HEK293 (cell line): ENCODE results near the gene NFE2L3.

ENCODE experiments used
- CTCF ChIA-PET: fragments of 350-600 bp; formaldehyde crosslinking; extraction: SDS; loops from one replicate; lab custom pipeline; 2021; ENCODE audit warnings: antibody characterized with exemption; lab: Yijun Ruan, JAX
- POLR2A ChIA-PET: fragments of 300-600 bp; formaldehyde crosslinking; extraction: SDS; loops from one replicate; lab custom pipeline; 2020; ENCODE audit warnings: antibody characterized with exemption, inconsistent platforms; lab: Yijun Ruan, JAX
- H3K27ac ChIP-seq: fragments of 200-500 bp; sonication (Bioruptor generic); 2 replicates; pipeline ENCODE4 v1.5.1; 2014; ENCODE audit warnings: low read depth, low read length, control low read depth, inconsistent platforms; ENCODE audit errors: extremely low read depth
- H3K36me3 ChIP-seq, 2 experiments: fragments of 200-500 bp in 1 of 2; sonication (Bioruptor generic) in 1 of 2; 1 replicate in 1 of 2; 2 replicates in 1 of 2; pipeline ENCODE4 v1.5.1; 2014 to 2017; ENCODE audit warnings: inconsistent platforms in 2 of 2, low read length in 2 of 2; ENCODE audit not compliant: control insufficient read depth in 2 of 2, insufficient read depth in 1 of 2
- H3K4me1 ChIP-seq: fragments of 200-500 bp; sonication (Bioruptor generic); 2 replicates; pipeline ENCODE4 v1.5.1; 2014; ENCODE audit warnings: mild to moderate bottlenecking, low read length, inconsistent platforms; ENCODE audit not compliant: control insufficient read depth, insufficient read depth
- H3K4me3 ChIP-seq: 2 replicates; pipeline ENCODE4 v1.5.1; 2011; ENCODE audit warnings: low read depth, mild to moderate bottlenecking, control low read depth, low read length, moderate library complexity
- H3K9me3 ChIP-seq: fragments of 200-500 bp; sonication (Bioruptor generic); 2 replicates; pipeline ENCODE4 v1.5.1; 2014; ENCODE audit warnings: low read depth, low read length, inconsistent platforms; ENCODE audit not compliant: control insufficient read depth, insufficient read depth
- KLF7 ChIP-seq: fragments of 450-650 bp; formaldehyde crosslinking; IDR thresholded peaks from 2 replicates; pipeline ENCODE4 v1.5.1; 2016; ENCODE audit warnings: missing biosample characterization, missing genetic modification characterization, borderline replicate concordance
- OSR2 ChIP-seq: fragments of 450-650 bp; formaldehyde crosslinking; IDR thresholded peaks from 2 replicates; pipeline ENCODE4 v1.5.1; 2016; ENCODE audit warnings: missing biosample characterization, missing genetic modification characterization
- SCRT2 ChIP-seq: fragments of 450-650 bp; formaldehyde crosslinking; IDR thresholded peaks from 2 replicates; pipeline ENCODE4 v1.5.1; 2016; ENCODE audit warnings: missing biosample characterization, missing genetic modification characterization
- ZFHX2 ChIP-seq: fragments of 450-650 bp; formaldehyde crosslinking; conservative IDR thresholded peaks from 2 replicates; pipeline ENCODE4 v1.5.1; 2016; ENCODE audit warnings: missing biosample characterization, missing genetic modification characterization
- ZNF112 ChIP-seq: fragments of 450-650 bp; formaldehyde crosslinking; IDR thresholded peaks from 2 replicates; pipeline ENCODE4 v1.5.0; 2017; ENCODE audit warnings: missing biosample characterization, missing genetic modification characterization
- ZNF221 ChIP-seq: fragments of 450-650 bp; formaldehyde crosslinking; IDR thresholded peaks from 2 replicates; pipeline ENCODE4 v1.5.1; 2017; ENCODE audit warnings: missing biosample characterization, missing genetic modification characterization, borderline replicate concordance
- ZNF23 ChIP-seq: fragments of 450-650 bp; formaldehyde crosslinking; IDR thresholded peaks from 2 replicates; pipeline ENCODE4 v1.5.1; 2016; ENCODE audit warnings: missing biosample characterization, missing genetic modification characterization, borderline replicate concordance
- ZNF37A ChIP-seq: fragments of 450-650 bp; IDR thresholded peaks from 2 replicates; pipeline ENCODE4 v1.5.1; 2018; ENCODE audit warnings: missing biosample characterization, missing genetic modification characterization
- ZNF473 ChIP-seq: fragments of 450-650 bp; formaldehyde crosslinking; IDR thresholded peaks from 2 replicates; pipeline ENCODE4 v1.5.1; 2017; ENCODE audit warnings: missing biosample characterization, missing genetic modification characterization
- ZNF549 ChIP-seq: fragments of 450-650 bp; IDR thresholded peaks from 2 replicates; pipeline ENCODE4 v1.5.1; 2018; ENCODE audit warnings: missing biosample characterization, missing genetic modification characterization, mild to moderate bottlenecking, inconsistent platforms, moderate library complexity
- ZNF624 ChIP-seq: fragments of 450-650 bp; formaldehyde crosslinking; IDR thresholded peaks from 2 replicates; pipeline ENCODE4 v1.5.1; 2017; ENCODE audit warnings: missing biosample characterization, missing genetic modification characterization
- ZNF660 ChIP-seq: fragments of 450-650 bp; IDR thresholded peaks from 2 replicates; pipeline ENCODE4 v1.5.1; 2018; ENCODE audit warnings: missing biosample characterization, mild to moderate bottlenecking, missing genetic modification characterization
- ZNF670 ChIP-seq: fragments of 450-650 bp; formaldehyde crosslinking; IDR thresholded peaks from 2 replicates; pipeline ENCODE4 v1.5.1; 2016; ENCODE audit warnings: missing biosample characterization, missing genetic modification characterization, low read depth
- ZXDB ChIP-seq: fragments of 450-650 bp; formaldehyde crosslinking; IDR thresholded peaks from 2 replicates; pipeline ENCODE4 v1.5.1; 2016; ENCODE audit warnings: missing biosample characterization, missing genetic modification characterization
- TF ChIP-seq, protein P1 (sequence below): fragments of 450-650 bp; formaldehyde crosslinking; IDR thresholded peaks from 2 replicates; pipeline ENCODE4 v1.5.1; 2016; ENCODE audit warnings: missing biosample characterization, missing genetic modification characterization, borderline replicate concordance
- TF ChIP-seq, protein P2 (sequence below): fragments of 450-650 bp; formaldehyde crosslinking; IDR thresholded peaks from 2 replicates; pipeline ENCODE4 v1.5.1; 2016; ENCODE audit warnings: missing biosample characterization, missing genetic modification characterization
- TF ChIP-seq, protein P3 (sequence below): fragments of 450-650 bp; formaldehyde crosslinking; IDR thresholded peaks from 2 replicates; pipeline ENCODE4 v1.5.1; 2017; ENCODE audit warnings: missing biosample characterization, missing genetic modification characterization

Gene NFE2L3

DNA sequence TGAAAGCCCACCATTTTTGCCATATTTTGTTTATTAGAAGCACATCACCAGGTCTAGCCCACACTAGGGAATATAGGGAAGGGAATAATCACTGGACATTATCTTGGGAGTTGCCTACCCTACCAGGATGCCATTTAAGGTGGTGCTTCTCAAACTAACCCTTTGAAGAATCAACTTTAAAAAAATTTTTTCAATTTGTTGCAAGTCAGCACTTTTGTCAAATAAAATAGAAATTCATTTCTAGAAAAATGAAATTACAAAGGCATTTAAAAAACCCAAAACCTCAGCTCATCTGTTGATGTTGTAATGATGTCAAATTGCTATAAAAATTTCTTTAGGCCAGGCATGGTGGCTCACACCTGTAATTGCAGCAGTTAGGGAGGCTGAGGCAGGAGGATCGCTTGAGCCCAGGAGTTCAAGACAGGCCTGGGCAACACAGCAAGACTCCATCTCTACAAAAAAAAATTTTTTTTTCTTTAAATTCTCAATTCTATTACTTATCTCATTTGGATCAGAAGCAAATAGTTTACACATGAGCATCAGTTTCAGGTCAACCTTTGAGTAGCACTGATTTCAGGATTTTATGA is 2.5 kb upstream of the NFE2L3 start:
- H3K4me3 ChIP-seq, result no peak overlapping the region
- ChIA-PET CTCF (no interaction called here), POLR2A (no interaction called here)
- no peaks in the 10 kb centered on the region for H3K4me1 ChIP-seq
- TF ChIP-seq ZNF37A (tag by site-specific recombination) (no peak), ZNF670 (tag by site-specific recombination) (no peak), OSR2 (tag by site-specific recombination) (no peak), ZNF624 (tag by site-specific recombination) (no peak), ZNF221 (no peak), ZFHX2 (tag by site-specific recombination) (no peak), ZNF473 (no peak), ZNF23 (tag by site-specific recombination) (no peak), KLF7 (tag by site-specific recombination) (no peak), ZNF112 (tag by site-specific recombination) (no peak), ZNF660 (tag by site-specific recombination) (no peak)
- TF ChIP-seq, protein P1, sequence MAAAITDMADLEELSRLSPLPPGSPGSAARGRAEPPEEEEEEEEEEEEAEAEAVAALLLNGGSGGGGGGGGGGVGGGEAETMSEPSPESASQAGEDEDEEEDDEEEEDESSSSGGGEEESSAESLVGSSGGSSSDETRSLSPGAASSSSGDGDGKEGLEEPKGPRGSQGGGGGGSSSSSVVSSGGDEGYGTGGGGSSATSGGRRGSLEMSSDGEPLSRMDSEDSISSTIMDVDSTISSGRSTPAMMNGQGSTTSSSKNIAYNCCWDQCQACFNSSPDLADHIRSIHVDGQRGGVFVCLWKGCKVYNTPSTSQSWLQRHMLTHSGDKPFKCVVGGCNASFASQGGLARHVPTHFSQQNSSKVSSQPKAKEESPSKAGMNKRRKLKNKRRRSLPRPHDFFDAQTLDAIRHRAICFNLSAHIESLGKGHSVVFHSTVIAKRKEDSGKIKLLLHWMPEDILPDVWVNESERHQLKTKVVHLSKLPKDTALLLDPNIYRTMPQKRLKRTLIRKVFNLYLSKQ (tag by site-specific recombination), result no peak
- TF ChIP-seq, protein P2, sequence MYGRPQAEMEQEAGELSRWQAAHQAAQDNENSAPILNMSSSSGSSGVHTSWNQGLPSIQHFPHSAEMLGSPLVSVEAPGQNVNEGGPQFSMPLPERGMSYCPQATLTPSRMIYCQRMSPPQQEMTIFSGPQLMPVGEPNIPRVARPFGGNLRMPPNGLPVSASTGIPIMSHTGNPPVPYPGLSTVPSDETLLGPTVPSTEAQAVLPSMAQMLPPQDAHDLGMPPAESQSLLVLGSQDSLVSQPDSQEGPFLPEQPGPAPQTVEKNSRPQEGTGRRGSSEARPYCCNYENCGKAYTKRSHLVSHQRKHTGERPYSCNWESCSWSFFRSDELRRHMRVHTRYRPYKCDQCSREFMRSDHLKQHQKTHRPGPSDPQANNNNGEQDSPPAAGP (tag by site-specific recombination), result no peak
- TF ChIP-seq, all 188 proteins: peak for 0
- no peaks in the 10 kb centered on the region for H3K36me3 ChIP-seq
- H3K9me3 ChIP-seq, result no peaks in the 10 kb centered on the region
- H3K27ac ChIP-seq, result no peak overlapping the region

DNA sequence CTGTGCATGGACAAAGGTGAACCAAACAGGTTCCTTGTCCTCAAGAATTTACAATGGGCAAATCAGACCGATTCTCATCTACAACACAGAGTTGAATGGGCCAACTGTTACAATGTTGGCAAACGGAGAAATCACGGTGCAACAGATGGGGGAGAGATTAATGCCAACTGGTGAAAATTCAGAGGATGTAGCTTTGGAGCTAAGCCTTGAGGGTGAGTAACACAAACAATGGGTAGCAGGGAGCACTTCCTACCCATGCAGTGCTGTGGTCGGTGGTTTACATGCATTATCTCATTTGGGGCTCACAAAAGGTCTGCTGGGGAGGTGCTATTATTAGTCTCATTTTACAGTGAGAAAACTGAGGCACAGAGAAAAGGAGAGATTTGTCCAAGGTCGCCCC is 902 bp upstream of the NFE2L3 start:
- TF ChIP-seq SCRT2 (tag by site-specific recombination), result peak; percentile 24; the same call in 1 of the 2 replicates
- TF ChIP-seq, protein P3, sequence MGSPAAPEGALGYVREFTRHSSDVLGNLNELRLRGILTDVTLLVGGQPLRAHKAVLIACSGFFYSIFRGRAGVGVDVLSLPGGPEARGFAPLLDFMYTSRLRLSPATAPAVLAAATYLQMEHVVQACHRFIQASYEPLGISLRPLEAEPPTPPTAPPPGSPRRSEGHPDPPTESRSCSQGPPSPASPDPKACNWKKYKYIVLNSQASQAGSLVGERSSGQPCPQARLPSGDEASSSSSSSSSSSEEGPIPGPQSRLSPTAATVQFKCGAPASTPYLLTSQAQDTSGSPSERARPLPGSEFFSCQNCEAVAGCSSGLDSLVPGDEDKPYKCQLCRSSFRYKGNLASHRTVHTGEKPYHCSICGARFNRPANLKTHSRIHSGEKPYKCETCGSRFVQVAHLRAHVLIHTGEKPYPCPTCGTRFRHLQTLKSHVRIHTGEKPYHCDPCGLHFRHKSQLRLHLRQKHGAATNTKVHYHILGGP (tag by site-specific recombination), result no peak
- ChIA-PET CTCF (interaction anchor here (1.5 to 2.2 kb wide), 3 partner anchors 47 to 60 kb away, joined by 3 to 9 read pairs (median 4); no protein-coding TSS in a partner anchor), POLR2A (interaction anchor here (1.6 to 2.1 kb wide), 4 partner anchors 19 to 68 kb away, joined by 3 to 15 read pairs (median 4); no protein-coding TSS in a partner anchor)
- Histone ChIP-seq H3K4me3 (no peak overlapping the region), H3K9me3 (no peaks in the 10 kb centered on the region), H3K36me3 (no peaks in the 10 kb centered on the region), H3K4me1 (peaks cover 4% of the 10 kb centered on the region; the same call in 1 of the 2 replicates), H3K27ac (no peak overlapping the region)

DNA sequence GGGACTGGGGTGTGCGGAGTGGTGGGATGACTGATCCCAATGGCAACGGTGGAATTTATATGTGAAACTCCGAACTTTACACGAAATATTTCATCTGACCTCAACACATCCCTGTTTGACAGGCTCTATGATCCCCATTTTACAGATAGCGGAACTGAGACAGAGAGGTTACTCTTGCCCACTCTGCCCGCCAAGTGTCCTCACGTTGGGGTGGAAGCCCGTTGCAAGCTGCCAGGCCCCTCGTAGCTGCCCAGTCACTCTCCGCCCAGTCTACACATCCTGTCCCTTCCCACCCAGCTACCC is 397 bp upstream of the NFE2L3 start:
- Histone ChIP-seq H3K9me3 (no peaks in the 10 kb centered on the region), H3K4me3 (peak overlapping the region; percentile 71), H3K36me3 (no peaks in the 10 kb centered on the region)
- CTCF ChIA-PET, result interaction anchor here (0.6 to 2.2 kb wide), 4 partner anchors 46 to 260 kb away, joined by 3 to 9 read pairs (median 4); no protein-coding TSS in a partner anchor
- TF ChIP-seq ZXDB (tag by site-specific recombination) (0 out of 2 replicates have a peak, but pooled peaks have one; percentile 34), ZNF549 (no peak)
- TF ChIP-seq, all 188 proteins: peak for 1
- POLR2A ChIA-PET, result interaction anchor here (0.6 to 2.1 kb wide), 9 partner anchors 11 to 289 kb away, joined by 3 to 15 read pairs (median 3); no protein-coding TSS in a partner anchor
- H3K27ac ChIP-seq, result no peak overlapping the region
- peaks cover 4% of the 10 kb centered on the region; the same call in 1 of the 2 replicates for H3K4me1 ChIP-seq
